Panc1 (cell line): ENCODE results near the gene BCAS3.

Source experiments
- CTCF ChIP-seq: fragments of 450-650 bp; IDR thresholded peaks from 2 replicates; pipeline ENCODE4 v1.5.1; 2017; ENCODE audit warnings: mild to moderate bottlenecking
- TCF7L2 ChIP-seq: IDR thresholded peaks from 2 replicates; pipeline ENCODE4 v1.6.1; 2011; ENCODE audit warnings: mild to moderate bottlenecking, low read depth, low read length, inconsistent platforms

GRCh38 chr17:61178284-61178683 lies 500.6 kb downstream of the BCAS3 start:
- TF ChIP-seq TCF7L2 = no peak
- no peak for TF ChIP-seq CTCF
